GM12801 (cell line): ENCODE measurements around the gene ADGRG1.

Experiments
- CTCF ChIP-seq: IDR thresholded peaks from one replicate; pipeline ENCODE4 v1.5.1; 2011; ENCODE audit warnings: control low read depth; ENCODE audit not compliant: insufficient read length; ENCODE audit errors: extremely low read depth

The ADGRG1 gene

GRCh38 chr16:57613514-57613913 is 14.9 kb upstream of the ADGRG1 start:
- TF ChIP-seq CTCF: no peak

- no peak for TF ChIP-seq CTCF
Observed at GRCh38 chr16:57614536-57614935, 13.9 kb upstream of the ADGRG1 start.

- no peak for TF ChIP-seq CTCF
Observed at GRCh38 chr16:57614944-57615343, 13.5 kb upstream of the ADGRG1 start.

GRCh38 chr16:57615813-57616212 is 12.6 kb upstream of the ADGRG1 start:
- TF ChIP-seq CTCF: no peak

- no peak for TF ChIP-seq CTCF
Observed at GRCh38 chr16:57616241-57616640, 12.2 kb upstream of the ADGRG1 start.

GRCh38 chr16:57616876-57617275 is 11.6 kb upstream of the ADGRG1 start:
- no peak for TF ChIP-seq CTCF

GRCh38 chr16:57617604-57618111 is 10.8 kb upstream of the ADGRG1 start:
- no peak for TF ChIP-seq CTCF
